Measurements from ENCODE around the gene GAPVD1. TPM values are rescaled to one million over a fixed set of nuclear protein-coding genes. Genes with fewer than 3 reads are reported as not detected.

The GAPVD1 gene
- total RNA-seq, 1 experiment from 2014 or later, result 70.3 TPM

GRCh38 chr9:125238127-125238914 is 23.3 kb upstream of the GAPVD1 start:
- peak overlapping the region; percentile 92; the same call in 1 of the 2 replicates for H3K4me3 ChIP-seq
- intact Hi-C loops (cut with micrococcal nuclease; ENCODE audit: unreplicated experiment), result no loop called here
- peak overlapping the region; percentile 95 for H3K4me2 ChIP-seq
- peaks cover 46% of the 10 kb centered on the region for H3K4me1 ChIP-seq (replicated peaks; ENCODE audit: insufficient read depth)
- no peak for DNase-seq
- no peaks in the 10 kb centered on the region for H3K27me3 ChIP-seq (ENCODE audit: insufficient read depth, low read depth)
- no peak overlapping the region for H2AFZ ChIP-seq
- peak overlapping the region; percentile 88 for H3K27ac ChIP-seq
- ChIA-PET CTCF (interaction anchor here (0.6 kb wide), 1 partner anchor 366 kb away, joined by 3 read pairs; no protein-coding TSS in a partner anchor), POLR2A (ENCODE audit: unreplicated experiment) (interaction anchor here (1.0 kb wide), 1 partner anchor 1160 kb away, joined by 4 read pairs; no protein-coding TSS in a partner anchor)
- TF ChIP-seq EZH2 (IDR thresholded peaks at IDR 0.05; ENCODE audit: low read depth) (no peak), CTCF (conservative IDR thresholded peaks at IDR 0.05) (no peak)
- no TSS peak for BruUV-seq (replicated peaks)
- H3K79me2 ChIP-seq (ENCODE audit: low read depth), result peaks cover 70% of the 10 kb centered on the region
- peaks cover 53% of the 10 kb centered on the region for H3K36me3 ChIP-seq (ENCODE audit: low read depth)
- peaks cover 76% of the 10 kb centered on the region for H3F3A ChIP-seq (ENCODE audit: insufficient read depth, low read depth)
- H3K9me2 ChIP-seq (ENCODE audit: insufficient read depth), result no peaks in the 10 kb centered on the region
- no peaks in the 10 kb centered on the region for H3K9me3 ChIP-seq (ENCODE audit: insufficient read depth, low read depth)
- H4K20me1 ChIP-seq (ENCODE audit: insufficient read depth), result peaks cover 64% of the 10 kb centered on the region

DNA sequence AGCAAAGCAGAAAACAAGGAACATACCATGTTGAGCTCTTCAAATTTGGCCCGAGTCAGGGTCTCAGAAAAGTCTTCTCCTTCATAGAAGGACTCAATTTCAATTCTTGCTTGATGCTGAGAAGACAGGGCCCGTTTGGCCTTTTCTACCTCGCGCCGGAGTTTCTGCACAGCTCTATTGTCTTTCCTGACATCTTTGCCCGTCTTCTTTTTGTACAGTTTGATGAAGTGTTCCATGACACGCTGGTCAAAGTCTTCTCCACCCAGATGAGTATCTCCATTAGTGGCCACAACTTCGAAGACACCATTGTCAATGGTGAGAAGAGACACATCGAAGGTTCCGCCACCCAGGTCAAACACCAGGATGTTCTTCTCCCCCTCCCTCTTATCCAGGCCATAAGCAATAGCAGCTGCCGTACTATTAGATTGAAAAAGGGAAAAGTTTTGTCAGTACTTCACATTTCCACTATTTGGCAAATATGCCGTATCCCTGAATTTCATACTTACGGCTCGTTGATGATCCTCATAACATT is 22.6 kb upstream of the GAPVD1 start:
- no peaks in the 10 kb centered on the region for H3K9me2 ChIP-seq (ENCODE audit: insufficient read depth)
- H3K4me3 ChIP-seq, result peak overlapping the region; percentile 92
- peaks cover 76% of the 10 kb centered on the region for H3F3A ChIP-seq (ENCODE audit: insufficient read depth, low read depth)
- peaks cover 64% of the 10 kb centered on the region for H4K20me1 ChIP-seq (ENCODE audit: insufficient read depth)
- peak overlapping the region; percentile 88 for H3K27ac ChIP-seq
- CTCF ChIA-PET, result no interaction called here
- no TSS peak for BruUV-seq (replicated peaks)
- no peak overlapping the region for H2AFZ ChIP-seq
- H3K36me3 ChIP-seq (ENCODE audit: low read depth), result peaks cover 53% of the 10 kb centered on the region
- POLR2A ChIA-PET (ENCODE audit: unreplicated experiment), result interaction anchor here (1.0 kb wide), 1 partner anchor 1160 kb away, joined by 4 read pairs; no protein-coding TSS in a partner anchor
- peak overlapping the region; percentile 95 for H3K4me2 ChIP-seq
- intact Hi-C loops (cut with micrococcal nuclease; ENCODE audit: unreplicated experiment), result no loop called here
- peaks cover 52% of the 10 kb centered on the region for H3K4me1 ChIP-seq (replicated peaks; ENCODE audit: insufficient read depth)
- no peaks in the 10 kb centered on the region for H3K27me3 ChIP-seq (ENCODE audit: insufficient read depth, low read depth)
- DNase-seq, result no peak
- H3K79me2 ChIP-seq (ENCODE audit: low read depth), result peaks cover 70% of the 10 kb centered on the region
- no peaks in the 10 kb centered on the region for H3K9me3 ChIP-seq (ENCODE audit: insufficient read depth, low read depth)
- TF ChIP-seq EZH2 (IDR thresholded peaks at IDR 0.05; ENCODE audit: low read depth) (no peak), CTCF (conservative IDR thresholded peaks at IDR 0.05) (no peak)

- Histone ChIP-seq H4K20me1 (ENCODE audit: insufficient read depth) (peaks cover 60% of the 10 kb centered on the region), H2AFZ (no peak overlapping the region), H3K4me2 (peak overlapping the region; percentile 95), H3K36me3 (ENCODE audit: low read depth) (peaks cover 53% of the 10 kb centered on the region), H3K4me3 (peak overlapping the region; percentile 92), H3K79me2 (ENCODE audit: low read depth) (peaks cover 70% of the 10 kb centered on the region), H3F3A (ENCODE audit: insufficient read depth, low read depth) (peaks cover 74% of the 10 kb centered on the region), H3K27ac (peak overlapping the region; percentile 88), H3K27me3 (ENCODE audit: insufficient read depth, low read depth) (no peaks in the 10 kb centered on the region), H3K9me3 (ENCODE audit: insufficient read depth, low read depth) (no peaks in the 10 kb centered on the region), H3K9me2 (ENCODE audit: insufficient read depth) (no peaks in the 10 kb centered on the region), H3K4me1 (replicated peaks; ENCODE audit: insufficient read depth) (peaks cover 57% of the 10 kb centered on the region)
- DNase-seq, result no peak
- BruUV-seq (replicated peaks), result no TSS peak
- POLR2A ChIA-PET (ENCODE audit: unreplicated experiment), result interaction anchor here (0.7 to 0.9 kb wide), 3 partner anchors 33 to 460 kb away, joined by 3 read pairs; partner anchors contain the start of gene RABEPK
- TF ChIP-seq CTCF (conservative IDR thresholded peaks at IDR 0.05) (no peak), EZH2 (IDR thresholded peaks at IDR 0.05; ENCODE audit: low read depth) (no peak)
- intact Hi-C loops (cut with micrococcal nuclease; ENCODE audit: unreplicated experiment), result no loop called here
- CTCF ChIA-PET, result no interaction called here
Measured at GRCh38 chr9:125239631-125240597, 21.7 kb upstream of the GAPVD1 start.
